NCI-H1105 (cell line): ENCODE data around the gene TP53AIP1.
"Not testable (repeated sequence)": the region's sequence is repeated elsewhere in the genome, so short reads cannot be mapped to it uniquely, and the experiment has no call there.

ENCODE experiments used
- DNase-seq: peaks from one replicate; lab custom pipeline; 2025; lab: John Stamatoyannopoulos, UW

Gene TP53AIP1

GRCh38 chr11:128926000-128926399 is 16.7 kb downstream of the TP53AIP1 start:
- no peak for DNase-seq

- no peak for DNase-seq
Measured at GRCh38 chr11:128925250-128925600, 17.4 kb downstream of the TP53AIP1 start.

DNA sequence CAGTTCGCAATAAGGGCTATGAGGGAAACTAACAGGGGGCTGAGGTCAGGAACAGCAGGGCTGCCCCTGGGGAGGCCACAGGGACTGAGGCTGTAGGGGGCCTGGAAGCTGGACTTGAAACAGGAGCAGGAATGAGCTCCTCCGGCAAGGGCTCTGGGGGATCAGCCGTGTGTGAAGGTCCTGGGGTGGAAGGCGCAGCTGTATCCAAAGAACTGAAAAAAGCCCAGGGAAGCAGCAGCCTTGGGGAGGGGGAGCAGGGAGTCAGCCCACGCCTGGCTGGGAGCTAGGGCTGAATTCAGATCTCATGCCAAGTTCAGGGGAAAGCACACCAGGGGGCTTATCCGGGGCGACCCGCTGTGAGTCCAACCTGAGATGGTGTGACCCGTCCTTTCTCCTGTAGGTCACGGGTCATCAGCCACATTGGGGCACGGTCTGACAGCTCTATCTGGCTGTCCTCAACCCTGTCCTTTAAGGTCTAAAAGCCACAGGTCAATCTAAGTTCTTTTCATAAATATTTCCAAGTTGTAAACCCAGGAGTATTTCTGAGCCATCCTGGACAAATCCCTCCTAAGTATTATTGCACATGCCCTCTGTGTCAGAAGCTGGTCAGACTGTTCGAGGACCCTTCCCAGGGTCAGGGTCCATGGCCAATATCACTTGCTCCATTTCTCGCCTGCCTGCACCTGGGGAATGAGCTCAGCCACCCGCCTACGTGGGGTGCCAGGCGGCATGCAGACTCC is 18.0 kb downstream of the TP53AIP1 start:
- DNase-seq = no peak

GRCh38 chr11:128924104-128924503 is 18.6 kb downstream of the TP53AIP1 start:
- no peak for DNase-seq

DNA sequence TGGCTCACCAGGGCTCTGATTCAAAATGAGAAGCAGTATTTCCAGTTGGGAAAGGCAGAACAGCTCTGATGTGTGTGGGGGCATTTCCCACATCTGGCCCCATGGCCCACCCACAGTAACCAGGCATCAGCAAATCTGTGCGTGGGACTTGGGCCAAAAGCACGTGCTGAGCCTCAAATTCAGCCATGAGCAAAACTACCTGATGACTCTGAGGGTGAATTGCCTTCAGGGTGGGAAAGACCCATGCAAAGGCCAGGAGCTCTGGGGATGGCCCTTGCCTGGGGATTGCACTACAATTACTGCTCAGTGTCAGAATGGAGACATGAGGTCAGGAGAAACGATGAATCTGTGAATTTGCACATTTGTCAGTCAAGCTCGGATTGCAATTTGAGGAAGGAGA is 20.9 kb downstream of the TP53AIP1 start:
- no peak for DNase-seq

DNA sequence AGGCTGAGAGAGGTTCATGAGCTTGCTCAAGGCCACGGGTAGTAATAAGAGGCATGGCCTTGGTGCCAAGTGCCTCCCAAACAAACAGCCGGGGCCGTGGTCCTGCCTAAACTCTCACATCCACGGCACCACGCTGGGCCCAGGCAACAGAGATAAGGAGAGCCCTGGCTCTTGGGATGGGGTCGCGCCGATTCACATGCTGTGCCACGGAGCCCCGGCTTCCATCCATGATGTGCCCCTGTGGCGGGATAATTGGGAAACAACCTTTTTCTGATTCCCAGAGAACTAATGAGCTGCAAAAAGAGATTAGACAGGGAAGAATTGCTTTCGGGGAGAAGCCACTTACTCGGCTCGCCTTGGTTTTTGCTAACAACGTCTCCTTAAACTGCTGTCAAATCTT is 22.0 kb downstream of the TP53AIP1 start:
- DNase-seq = no peak

GRCh38 chr11:128919635-128920034 is 23.0 kb downstream of the TP53AIP1 start:
- not testable (repeated sequence) for DNase-seq

- no peak for DNase-seq
Measured at GRCh38 chr11:128919216-128919615, 23.5 kb downstream of the TP53AIP1 start.

DNA sequence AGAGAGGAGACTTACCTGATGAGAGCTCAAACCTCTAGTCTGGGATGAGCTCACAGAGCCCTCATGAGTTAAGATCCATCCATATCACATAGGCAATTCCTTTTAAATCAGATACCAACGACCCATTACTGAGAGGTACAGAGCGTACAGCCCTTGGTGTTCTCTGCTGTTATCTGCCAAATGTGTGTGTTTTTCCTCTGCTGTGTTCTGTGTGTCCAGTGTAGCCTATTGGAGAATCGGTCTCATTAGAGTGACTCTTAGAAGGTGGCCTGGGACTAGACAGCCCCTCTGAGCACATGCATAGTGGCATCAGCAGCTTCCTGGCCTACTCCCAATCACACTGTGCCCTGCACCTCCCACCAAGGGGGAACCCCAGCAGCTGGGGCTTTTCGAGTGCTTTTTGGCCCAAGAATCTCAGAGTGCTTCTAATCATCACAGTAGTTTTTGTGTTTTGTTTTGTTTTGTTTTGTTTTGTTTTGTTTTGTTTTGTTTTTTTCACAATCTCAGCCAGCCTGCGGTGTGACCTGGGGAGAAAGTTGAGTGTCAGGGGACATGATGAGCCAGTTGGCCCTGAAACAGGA is 25.4 kb downstream of the TP53AIP1 start:
- DNase-seq = no peak

DNA sequence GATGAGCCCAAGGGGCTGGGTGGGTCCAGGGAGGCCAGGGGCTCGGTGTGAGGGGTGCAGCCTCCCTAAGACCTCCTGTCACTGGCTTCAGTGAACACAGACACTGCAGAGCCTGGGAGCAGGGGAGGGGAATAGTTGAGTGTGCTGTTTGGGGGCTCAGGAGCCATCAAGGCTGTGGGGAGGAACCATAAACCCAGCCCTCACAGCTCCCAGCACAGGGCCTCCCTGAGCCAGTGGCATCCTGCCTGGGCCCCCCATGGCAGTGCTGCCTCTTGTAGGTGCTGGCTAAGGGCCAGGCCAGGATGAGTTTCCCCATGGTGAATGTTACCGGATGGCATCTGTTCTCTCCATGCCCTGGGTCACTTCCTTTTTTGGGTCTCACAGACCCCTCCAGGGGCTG is 26.0 kb downstream of the TP53AIP1 start:
- no peak for DNase-seq

DNA sequence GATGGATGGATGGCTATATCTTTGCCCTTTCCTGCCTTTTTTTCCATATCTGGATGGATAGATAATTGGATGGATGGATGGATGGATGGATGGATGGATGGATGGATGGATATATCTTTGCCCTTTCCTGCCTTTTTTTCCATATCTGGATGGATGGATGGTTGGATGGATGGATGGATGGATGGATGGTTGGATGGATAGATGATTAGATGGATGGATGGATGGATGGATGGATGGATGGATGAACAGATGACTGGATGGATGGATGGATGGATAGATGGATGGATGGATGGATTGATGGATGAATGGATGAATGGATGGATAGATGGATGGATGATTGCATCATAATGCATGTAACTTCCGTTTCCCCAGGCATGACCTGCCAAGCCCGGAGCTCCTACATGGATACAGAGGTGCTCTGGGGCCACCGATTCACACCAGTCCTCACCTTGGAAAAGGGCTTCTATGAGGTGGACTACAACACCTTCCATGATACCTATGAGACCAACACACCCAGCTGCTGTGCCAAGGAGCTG is 26.6 kb downstream of the TP53AIP1 start:
- DNase-seq = no peak

GRCh38 chr11:128915149-128915521 is 27.5 kb downstream of the TP53AIP1 start:
- DNase-seq = no peak

DNA sequence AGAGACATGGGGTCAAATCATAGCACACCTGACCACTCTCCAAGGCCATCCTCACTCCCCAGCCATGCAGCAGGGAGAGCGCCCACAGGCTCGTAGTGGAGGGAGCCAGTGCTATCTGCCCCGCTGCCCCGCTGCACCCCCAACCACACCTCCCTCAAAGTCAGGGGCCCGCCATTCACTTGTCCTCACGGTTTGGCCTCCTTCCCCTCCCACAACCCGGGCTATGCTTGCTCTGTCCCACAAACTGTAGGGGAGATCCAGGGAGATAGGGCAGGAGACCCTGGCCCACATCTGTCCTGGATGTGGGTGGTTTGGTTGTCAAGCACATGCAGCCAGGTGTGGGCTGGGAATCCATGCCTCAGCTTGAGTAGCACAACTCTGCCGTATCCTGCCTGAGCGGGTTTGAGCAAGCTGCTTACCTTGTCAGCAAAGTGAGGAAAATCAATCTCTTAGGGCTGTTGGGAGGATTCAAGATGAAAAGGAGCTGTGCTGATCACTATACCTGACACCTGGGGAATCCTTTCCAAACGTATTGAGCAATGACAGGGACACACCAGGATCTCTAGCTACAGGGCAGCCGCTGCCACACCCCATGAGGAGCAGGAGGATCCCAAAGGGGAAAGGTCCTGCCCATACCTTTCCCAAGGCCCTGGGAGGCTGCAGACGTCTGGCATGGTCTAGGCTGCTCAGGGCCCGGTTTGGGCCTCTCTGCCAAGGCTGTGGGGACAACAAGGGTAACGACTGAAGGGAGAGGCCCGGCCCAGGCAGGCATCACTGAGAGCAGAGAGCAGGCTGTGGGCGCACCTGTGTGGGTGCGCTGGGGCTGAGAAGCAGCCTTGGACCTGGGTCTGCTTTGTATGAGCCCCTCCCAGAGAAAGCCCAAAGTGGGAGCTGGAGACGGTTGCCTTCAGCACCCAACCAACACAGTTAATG is 28.2 kb downstream of the TP53AIP1 start:
- no peak for DNase-seq

GRCh38 chr11:128913806-128914205 is 28.9 kb downstream of the TP53AIP1 start:
- no peak for DNase-seq

DNA sequence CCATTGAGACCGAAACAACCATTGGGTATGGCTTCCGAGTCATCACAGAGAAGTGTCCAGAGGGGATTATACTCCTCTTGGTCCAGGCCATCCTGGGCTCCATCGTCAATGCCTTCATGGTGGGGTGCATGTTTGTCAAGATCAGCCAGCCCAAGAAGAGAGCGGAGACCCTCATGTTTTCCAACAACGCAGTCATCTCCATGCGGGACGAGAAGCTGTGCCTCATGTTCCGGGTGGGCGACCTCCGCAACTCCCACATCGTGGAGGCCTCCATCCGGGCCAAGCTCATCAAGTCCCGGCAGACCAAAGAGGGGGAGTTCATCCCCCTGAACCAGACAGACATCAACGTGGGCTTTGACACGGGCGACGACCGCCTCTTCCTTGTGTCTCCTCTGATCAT is 31.0 kb downstream of the TP53AIP1 start:
- DNase-seq = no peak

- no peak for DNase-seq
Measured at GRCh38 chr11:128911239-128911638, 31.4 kb downstream of the TP53AIP1 start.

DNA sequence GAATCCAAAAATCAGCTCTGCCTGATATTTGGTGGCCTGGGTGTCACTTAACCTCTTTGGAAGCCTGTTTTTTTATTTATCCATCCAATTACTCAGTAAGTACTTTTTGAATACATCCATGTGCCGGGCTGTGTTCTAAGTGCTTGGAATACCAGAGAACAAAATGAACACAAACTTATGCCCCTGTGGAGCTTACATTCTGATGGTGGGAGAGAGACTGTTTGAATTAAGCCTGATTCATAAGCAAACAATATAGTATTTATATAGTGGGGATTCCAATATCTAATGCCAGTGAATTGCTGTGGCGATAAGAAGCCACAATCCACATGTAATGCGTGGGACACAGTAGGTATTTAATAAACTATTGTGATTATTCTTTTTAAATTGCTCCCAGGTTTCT is 32.1 kb downstream of the TP53AIP1 start:
- no peak for DNase-seq

DNA sequence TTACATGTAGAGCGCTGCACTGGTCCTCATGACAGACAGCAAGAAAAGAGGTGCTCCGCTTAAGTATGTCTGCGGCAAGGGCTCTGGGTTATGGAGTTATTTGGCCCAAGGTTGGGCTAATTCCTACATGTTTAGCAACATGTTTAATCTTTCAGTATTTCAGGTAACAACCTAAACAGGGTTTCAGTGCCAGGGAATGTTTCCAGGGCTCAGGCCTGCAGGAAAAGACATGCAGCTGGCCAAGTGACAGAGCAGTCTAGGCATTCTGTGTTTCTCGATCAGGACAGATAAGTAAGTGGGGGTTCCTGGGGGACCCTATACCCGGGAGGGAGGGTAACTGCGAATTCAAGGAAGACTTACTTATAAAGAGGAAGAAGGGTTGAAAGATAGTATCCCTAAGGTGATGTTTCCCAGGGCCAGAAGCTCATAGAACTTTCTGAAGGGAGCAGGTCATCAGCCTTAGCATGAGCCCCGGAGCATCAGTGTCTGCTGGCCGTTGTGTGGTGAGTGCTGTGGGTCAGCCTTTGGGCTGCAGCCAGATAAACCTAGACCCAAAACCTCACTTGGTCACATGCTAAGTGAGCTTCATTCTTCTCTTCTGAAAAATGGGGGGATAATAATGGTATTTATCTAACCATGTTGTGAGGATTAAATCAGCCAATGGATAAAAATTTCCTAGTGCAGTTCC is 33.1 kb downstream of the TP53AIP1 start:
- DNase-seq = no peak

DNA sequence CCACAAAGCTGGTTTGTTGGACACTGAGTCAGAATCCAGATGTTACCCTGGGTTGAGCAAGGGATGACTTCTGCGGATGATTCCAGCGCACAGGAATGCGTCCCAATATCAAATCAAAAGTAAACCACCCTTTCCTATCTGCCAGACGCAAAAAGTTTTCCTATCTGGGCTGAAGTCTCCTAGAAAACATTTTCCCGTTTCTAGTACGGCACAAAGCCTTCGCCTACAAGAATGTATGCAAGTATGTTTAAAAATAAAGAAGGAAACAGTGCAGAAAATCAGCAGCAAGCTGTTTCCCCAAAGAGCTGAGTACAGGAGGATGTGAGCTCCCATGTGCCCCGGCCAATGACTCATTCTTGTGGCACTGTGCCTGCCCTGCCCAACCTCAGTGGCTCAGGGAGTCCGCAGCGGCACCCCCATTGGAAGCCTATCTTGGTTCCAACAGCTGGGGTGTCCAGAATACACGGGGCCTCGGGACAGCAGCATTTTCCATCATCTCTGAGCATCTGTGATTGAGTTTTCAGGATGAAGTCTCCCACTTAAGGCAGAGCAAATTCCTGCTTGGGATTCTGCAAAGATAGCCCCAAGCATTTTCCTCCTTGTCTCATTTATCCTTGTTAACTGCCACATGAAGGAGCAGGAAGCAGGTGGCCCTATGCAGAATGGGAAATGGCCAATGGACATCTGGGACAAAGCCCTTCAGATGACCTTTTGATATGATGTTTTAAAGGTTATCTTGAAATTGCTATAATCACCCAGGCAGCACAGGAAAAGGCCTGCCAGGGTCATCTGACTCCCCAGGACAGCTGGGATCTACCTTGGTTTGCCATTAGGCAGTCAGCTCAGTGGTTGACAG is 34.1 kb downstream of the TP53AIP1 start:
- DNase-seq = no peak

GRCh38 chr11:128907585-128907984 is 35.1 kb downstream of the TP53AIP1 start:
- no peak for DNase-seq
